CD4-positive, alpha-beta T cell treated with Interleukin-1 beta for 1 hour (primary cell): Measurements from ENCODE around the gene ZNF521.

Experiments used
- DNase-seq, 2 donors: peaks; one replicate each; pipeline ENCODE4 v3.0.0-alpha.2; 2020 to 2022

The ZNF521 gene

GRCh38 chr18:25016666-25017065 is 335.3 kb downstream of the ZNF521 start:
- DNase-seq: no peak

GRCh38 chr18:25016181-25016580 is 335.8 kb downstream of the ZNF521 start:
- no peak for DNase-seq
